GM12878 (cell line): ENCODE measurements around the gene TRIM67. TPM values are rescaled to one million over a fixed set of nuclear protein-coding genes. Genes with fewer than 3 reads are reported as not detected.

ENCODE experiments used
- CHD1 ChIP-seq: IDR thresholded peaks from 2 replicates; pipeline ENCODE4 v1.6.1; 2012; ENCODE audit warnings: low read depth, low read length, improper control_type of control experiment
- EP300 ChIP-seq, 2 experiments: fragments of 150-350 bp in 1 of 2; IDR thresholded peaks; 2 replicates each; pipeline ENCODE4 v1.6.1; 2011 to 2012; ENCODE audit warnings: low read depth in 2 of 2, low read length in 2 of 2, borderline replicate concordance in 1 of 2, improper control_type of control experiment in 1 of 2, inconsistent platforms in 1 of 2; ENCODE audit not compliant: control insufficient read depth in 1 of 2
- MYB ChIP-seq: fragments of 150-350 bp; IDR thresholded peaks from 2 replicates; pipeline ENCODE4 v1.6.1; 2014; ENCODE audit warnings: mild to moderate bottlenecking, low read depth, low read length, borderline replicate concordance
- NFXL1 ChIP-seq: fragments of 450-650 bp; IDR thresholded peaks from 2 replicates; pipeline ENCODE4 v1.6.1; 2017; ENCODE audit warnings: antibody characterized with exemption, mild to moderate bottlenecking, borderline replicate concordance
- NFYA ChIP-seq: IDR thresholded peaks from 2 replicates; pipeline ENCODE4 v1.6.1; 2011; ENCODE audit warnings: low read depth, mild to moderate bottlenecking, low read length, improper control_type of control experiment, borderline replicate concordance
- NR2C2 ChIP-seq: IDR thresholded peaks from 2 replicates; pipeline ENCODE4 v1.6.1; 2011; ENCODE audit warnings: borderline replicate concordance, low read depth; ENCODE audit not compliant: control insufficient read depth, insufficient read length
- PBX3 ChIP-seq: IDR thresholded peaks from 2 replicates; pipeline ENCODE4 v1.6.1; 2011; ENCODE audit warnings: mild to moderate bottlenecking, low read depth, low read length, moderate library complexity; ENCODE audit not compliant: insufficient replicate concordance
- SUZ12 ChIP-seq: fragments of 200-600 bp; sonication (generic); IDR thresholded peaks from one replicate; pipeline ENCODE4 v1.6.1; 2018; ENCODE audit warnings: antibody characterized with exemption, mild to moderate bottlenecking; ENCODE audit not compliant: unreplicated experiment
- ZNF592 ChIP-seq: fragments of 450-650 bp; IDR thresholded peaks from 2 replicates; pipeline ENCODE4 v1.6.1; 2017; ENCODE audit warnings: mild to moderate bottlenecking, moderate library complexity
- polyA plus RNA-seq, 11 experiments: library from polyadenylated mRNA; depleted of rRNA in 4 of 11; unstranded in 6 of 11; stranded (reverse) in 5 of 11; fragments of >200 nt; fragmentation: Nextera tagmentation in 4 of 11; fragmentation: Illumina TruSeq in 1 of 11; extraction: Ambion mirVana in 4 of 11; extraction: Trizol in 1 of 11; gene quantifications; 1 replicate in 1 of 11; 2 replicates in 10 of 11; pipeline versions ENCODE4 v1.2.1 to v1.2.3, GENCODE V29; 2011 to 2016; ENCODE audit warnings: inconsistent platforms in 2 of 11, missing spikeins in 2 of 11, low read depth in 1 of 11
- total RNA-seq, 4 experiments: library from RNA; depleted of rRNA in 3 of 4; stranded (reverse); fragments of >200 nt in 3 of 4; fragmentation: Illumina TruSeq in 1 of 4; extraction: Trizol in 1 of 4; gene quantifications; 2 replicates each; pipeline versions ENCODE4 v1.2.1 to v1.2.3, GENCODE V29; 2013 to 2021

TRIM67 gene
- total and polyA plus RNA-seq, 10 of the 15 experiments (the other 5 are each of a cell fraction or from before 2014, with no cell fraction given): under 0.01 to 0.01 TPM; not detected in 8

GRCh38 chr1:231252336-231252735 is 90.5 kb downstream of the TRIM67 start (continued):
- TF ChIP-seq NFXL1: no peak
- TF ChIP-seq ZNF592: no peak
- TF ChIP-seq SUZ12: no peak
- TF ChIP-seq EP300 (IDR thresholded peaks at IDR 0.05; ENCODE audit: borderline replicate concordance in 1 of 2, control insufficient read depth in 1 of 2, low read depth in 2 of 2, low read length in 2 of 2): no peak
- no peak for TF ChIP-seq CHD1
- TF ChIP-seq NR2C2: no peak
- no peak for TF ChIP-seq NFYA
- no peak for TF ChIP-seq PBX3
- TF ChIP-seq MYB: no peak
- TF ChIP-seq, all 136 proteins: peak for 0
